ENCODE results near the gene SH3YL1. TPM values are rescaled to one million over a fixed set of nuclear protein-coding genes. Genes with fewer than 3 reads are reported as not detected.

The SH3YL1 gene
- total and polyA plus RNA-seq, 10 donors, result 30.6 to 72.8 (median 37.0) TPM

DNA sequence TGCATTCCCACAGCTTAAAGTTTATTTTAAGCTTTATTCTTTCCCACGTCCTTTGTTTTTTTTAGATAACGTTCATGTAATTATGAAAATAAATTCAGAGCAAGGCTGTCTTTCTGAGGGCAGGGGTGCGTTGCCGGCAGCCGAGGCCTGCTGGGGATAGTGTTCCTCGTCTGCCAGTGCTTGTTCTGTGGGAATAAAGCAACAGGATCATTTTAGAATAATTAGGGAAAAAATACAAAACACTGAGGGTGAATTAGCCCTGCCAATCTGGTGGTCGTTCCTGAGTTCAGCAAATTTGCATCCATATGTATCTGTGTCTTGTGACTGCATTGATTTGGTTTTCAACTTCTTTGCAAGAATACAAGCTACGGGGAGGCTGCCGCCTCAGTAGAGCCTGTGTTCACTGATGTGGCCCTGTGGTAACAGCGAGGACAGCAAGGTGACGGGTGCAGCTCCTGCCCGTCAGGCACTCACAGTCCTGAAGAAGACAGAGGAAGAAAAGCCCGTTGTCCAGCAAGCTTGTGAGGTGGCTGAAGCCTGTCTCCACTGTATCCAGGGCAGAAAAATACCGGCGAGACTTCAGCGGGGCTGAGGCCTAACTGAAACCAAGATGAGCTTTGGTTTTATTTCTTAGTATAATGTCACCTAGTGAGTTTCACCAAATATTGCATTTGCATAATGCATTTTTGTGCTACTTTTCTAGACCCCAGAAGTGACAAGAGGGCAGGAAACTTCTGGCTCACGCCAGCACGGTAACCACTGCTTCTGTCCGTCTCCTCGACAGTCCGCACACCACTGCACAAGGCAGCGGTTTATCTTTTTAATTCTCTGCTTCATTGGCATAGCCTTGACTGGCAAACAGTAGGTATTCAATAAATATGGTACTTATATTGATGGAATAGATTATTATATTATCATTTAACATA is 64.5 kb downstream of the SH3YL1 start:
- TF ChIP-seq POLR2AphosphoS5 (IDR thresholded peaks at IDR 0.05) (no peak), POLR2A (IDR thresholded peaks at IDR 0.05) (no peak)
- TF ChIP-seq, protein P1, sequence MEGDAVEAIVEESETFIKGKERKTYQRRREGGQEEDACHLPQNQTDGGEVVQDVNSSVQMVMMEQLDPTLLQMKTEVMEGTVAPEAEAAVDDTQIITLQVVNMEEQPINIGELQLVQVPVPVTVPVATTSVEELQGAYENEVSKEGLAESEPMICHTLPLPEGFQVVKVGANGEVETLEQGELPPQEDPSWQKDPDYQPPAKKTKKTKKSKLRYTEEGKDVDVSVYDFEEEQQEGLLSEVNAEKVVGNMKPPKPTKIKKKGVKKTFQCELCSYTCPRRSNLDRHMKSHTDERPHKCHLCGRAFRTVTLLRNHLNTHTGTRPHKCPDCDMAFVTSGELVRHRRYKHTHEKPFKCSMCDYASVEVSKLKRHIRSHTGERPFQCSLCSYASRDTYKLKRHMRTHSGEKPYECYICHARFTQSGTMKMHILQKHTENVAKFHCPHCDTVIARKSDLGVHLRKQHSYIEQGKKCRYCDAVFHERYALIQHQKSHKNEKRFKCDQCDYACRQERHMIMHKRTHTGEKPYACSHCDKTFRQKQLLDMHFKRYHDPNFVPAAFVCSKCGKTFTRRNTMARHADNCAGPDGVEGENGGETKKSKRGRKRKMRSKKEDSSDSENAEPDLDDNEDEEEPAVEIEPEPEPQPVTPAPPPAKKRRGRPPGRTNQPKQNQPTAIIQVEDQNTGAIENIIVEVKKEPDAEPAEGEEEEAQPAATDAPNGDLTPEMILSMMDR (IDR thresholded peaks at IDR 0.05 in 8 of 11, conservative IDR thresholded peaks at IDR 0.05 in 3 of 11), result no peak
- Histone ChIP-seq H3K9me3 (no peaks in the 10 kb centered on the region), H3K27ac (no peak overlapping the region), H3K36me3 (no peaks in the 10 kb centered on the region), H3K4me1 (no peaks in the 10 kb centered on the region), H3K4me3 (no peak overlapping the region), H3K27me3 (replicated peaks in 1 of 7) (peaks cover 0 to 20% (median 0%) of the 10 kb centered on the region in 7 donors)
- WGBS, 5 donors, result 79 to 86% (median 83%) methylated on average over 21 to 22 of the region's 22 CpGs
- intact Hi-C loops (cut with DNase I; ENCODE audit: low total_unique reads), result no loop called here
- no peak for DNase-seq

DNA sequence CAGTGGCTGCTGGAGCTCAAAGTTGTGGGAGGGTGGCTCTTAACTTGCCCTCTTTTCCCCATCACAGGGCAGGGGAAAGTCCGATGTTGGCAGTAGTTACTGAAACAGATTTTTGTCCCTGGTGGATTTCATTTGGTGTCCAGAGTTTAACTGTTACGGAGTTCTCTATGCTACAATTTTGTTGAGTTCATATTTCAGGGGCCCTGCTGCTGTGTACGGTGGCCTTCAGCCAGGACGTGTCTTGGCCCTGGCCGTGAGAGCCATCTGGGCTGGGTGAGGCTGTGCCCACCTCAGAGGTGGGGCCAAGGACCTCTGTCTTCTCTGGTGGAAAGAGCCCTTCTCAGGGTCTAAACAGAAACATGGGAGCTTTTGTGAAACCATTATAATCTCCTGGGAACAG is 67.4 kb downstream of the SH3YL1 start:
- no peak for TF ChIP-seq POLR2AphosphoS5 (IDR thresholded peaks at IDR 0.05)
- TF ChIP-seq, protein P1 (IDR thresholded peaks at IDR 0.05 in 8 of 11, conservative IDR thresholded peaks at IDR 0.05 in 3 of 11), result no peak
- intact Hi-C loops (cut with DNase I; ENCODE audit: low total_unique reads), result no loop called here
- WGBS, 5 donors, result 63 to 83% (median 80%) methylated on average over 5 of the region's 5 CpGs
- H3K4me1 ChIP-seq, result peaks cover 0 to 3% (median 0%) of the 10 kb centered on the region in 6 donors
- no peaks in the 10 kb centered on the region for H3K27me3 ChIP-seq (replicated peaks in 1 of 7)
- H3K9me3 ChIP-seq, result peaks cover 0 to 3% (median 0%) of the 10 kb centered on the region in 8 donors
- H3K27ac ChIP-seq, result no peak overlapping the region
- no peak overlapping the region for H3K4me3 ChIP-seq
- no peak for DNase-seq
- no peaks in the 10 kb centered on the region for H3K36me3 ChIP-seq

DNA sequence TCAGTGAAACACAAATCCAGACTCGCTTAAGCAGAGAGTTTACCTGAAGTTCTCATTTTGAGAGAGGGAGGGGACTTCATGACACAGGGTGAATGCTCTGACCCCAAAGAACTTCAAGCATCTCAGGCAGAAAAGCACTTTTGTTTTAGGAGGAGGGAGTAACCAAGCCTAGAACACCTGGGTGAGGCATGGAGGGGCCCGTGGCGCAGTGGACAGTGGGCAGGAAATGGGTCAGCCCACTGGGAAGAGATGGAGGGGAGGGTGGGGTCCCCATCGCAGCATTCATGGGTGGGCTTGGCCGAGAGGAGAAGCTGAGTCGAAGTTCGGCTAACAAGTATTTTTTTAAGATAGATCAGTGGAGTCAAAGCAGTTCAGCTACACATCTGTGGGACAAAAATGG is 67.9 kb downstream of the SH3YL1 start:
- Histone ChIP-seq H3K27ac (no peak overlapping the region), H3K36me3 (no peaks in the 10 kb centered on the region), H3K4me3 (no peak overlapping the region), H3K4me1 (peaks cover 0 to 3% (median 0%) of the 10 kb centered on the region in 6 donors), H3K27me3 (replicated peaks in 1 of 7) (no peaks in the 10 kb centered on the region), H3K9me3 (peaks cover 0 to 7% (median 0%) of the 10 kb centered on the region in 8 donors)
- DNase-seq, result no peak
- TF ChIP-seq, protein P1 (IDR thresholded peaks at IDR 0.05 in 8 of 11, conservative IDR thresholded peaks at IDR 0.05 in 3 of 11), result no peak
- no peak for TF ChIP-seq POLR2A (IDR thresholded peaks at IDR 0.05)
- no peak for TF ChIP-seq POLR2AphosphoS5 (IDR thresholded peaks at IDR 0.05)
- intact Hi-C loops (cut with DNase I; ENCODE audit: low total_unique reads), result no loop called here
- 81 to 92% (median 84%) methylated on average over 7 of the region's 7 CpGs for WGBS, 5 donors

DNA sequence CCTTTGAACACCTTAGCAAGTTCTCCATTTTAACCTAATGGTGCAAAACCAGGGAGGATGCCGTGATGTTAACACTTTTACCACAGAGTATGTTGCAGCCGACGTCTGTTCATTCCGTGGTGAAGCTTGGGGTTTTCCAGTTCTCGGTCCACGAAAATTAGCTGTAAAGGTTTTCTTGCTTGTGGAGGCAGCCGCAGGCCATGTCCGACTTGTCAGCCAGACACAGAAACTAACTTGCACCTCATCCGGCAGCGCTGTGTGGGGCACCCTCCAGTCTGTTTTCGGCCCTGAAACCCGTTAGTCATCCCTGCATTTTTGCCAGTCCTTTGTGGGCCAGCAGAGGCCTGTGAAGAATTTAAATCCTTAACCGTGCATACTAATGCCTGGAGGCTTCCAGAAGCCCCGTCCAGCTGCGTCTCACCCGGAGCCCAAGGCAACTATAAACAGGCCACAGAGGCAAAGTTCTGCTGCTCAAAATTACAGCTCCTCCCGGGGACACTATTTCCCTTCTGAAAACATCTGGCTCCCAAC is 70.6 kb downstream of the SH3YL1 start:
- intact Hi-C loops (cut with DNase I; ENCODE audit: low total_unique reads), result no loop called here
- Histone ChIP-seq H3K36me3 (no peaks in the 10 kb centered on the region), H3K9me3 (peaks cover 0 to 22% (median 5%) of the 10 kb centered on the region in 8 donors), H3K27ac (no peak overlapping the region), H3K27me3 (replicated peaks in 1 of 7) (no peaks in the 10 kb centered on the region), H3K4me3 (no peak overlapping the region), H3K4me1 (peaks cover 0 to 3% (median 0%) of the 10 kb centered on the region in 6 donors)
- no peak for DNase-seq
- WGBS, 5 donors, result 80 to 85% (median 84%) methylated on average over 17 of the region's 17 CpGs
- TF ChIP-seq, protein P1 (IDR thresholded peaks at IDR 0.05 in 8 of 11, conservative IDR thresholded peaks at IDR 0.05 in 3 of 11), result no peak
- TF ChIP-seq POLR2A (IDR thresholded peaks at IDR 0.05) (no peak), POLR2AphosphoS5 (IDR thresholded peaks at IDR 0.05) (no peak)
